H1 (cell line): ENCODE results near the gene ARHGEF6. TPM values are rescaled to one million over a fixed set of nuclear protein-coding genes. Genes with fewer than 3 reads are reported as not detected.

Source experiments
- CTCF ChIA-PET: fragments of 300-600 bp; sonication (Branson Sonifier 250); formaldehyde crosslinking; loops from one replicate; lab custom pipeline; 2021; ENCODE audit not compliant: partially characterized antibody; lab: Charles Lee
- POLR2A ChIA-PET: fragments of 300-600 bp; sonication (Branson Sonifier 250); formaldehyde crosslinking; loops from one replicate; lab custom pipeline; 2021; ENCODE audit warnings: inconsistent platforms; ENCODE audit not compliant: partially characterized antibody; lab: Charles Lee
- DNase-seq, 2 experiments: peaks; one replicate each; pipeline versions ENCODE4 v3.0.0 to v3.0.0-alpha.2; 2010 to 2022; ENCODE audit warnings: low spot score in 2 of 2, low read depth in 1 of 2, mixed read lengths in 1 of 2
- FAIRE-seq: peaks from 2 replicates; lab custom pipeline; 2011; peaks lifted over from hg19 to GRCh38; lab: Jason Lieb, UNC
- H2AFZ ChIP-seq: 2 replicates; pipeline ENCODE4 v1.8.1; 2012; ENCODE audit warnings: low read length, inconsistent platforms
- H2AK5ac ChIP-seq: 2 replicates; pipeline ENCODE4 v1.6.1; 2013; ENCODE audit warnings: low read depth, low read length
- H2BK120ac ChIP-seq: replicated peaks from 2 replicates; pipeline ENCODE3; 2013; ENCODE audit warnings: low read depth, low read length, inconsistent platforms
- H2BK12ac ChIP-seq: 2 replicates; pipeline ENCODE4 v1.6.1; 2013; ENCODE audit warnings: low read depth, low read length
- H2BK15ac ChIP-seq: 2 replicates; pipeline ENCODE4 v1.6.1; 2013; ENCODE audit warnings: low read length
- H2BK20ac ChIP-seq: 2 replicates; pipeline ENCODE4 v1.6.1; 2013; ENCODE audit warnings: low read length
- H2BK5ac ChIP-seq: 2 replicates; pipeline ENCODE4 v1.6.1; 2013; ENCODE audit warnings: low read depth, low read length
- H3K14ac ChIP-seq: 2 replicates; pipeline ENCODE4 v1.6.1; 2013; ENCODE audit warnings: inconsistent platforms; ENCODE audit not compliant: insufficient read length
- H3K18ac ChIP-seq: 2 replicates; pipeline ENCODE4 v1.6.1; 2013; ENCODE audit warnings: low read length; ENCODE audit errors: extremely low read depth
- H3K23ac ChIP-seq: 2 replicates; pipeline ENCODE4 v1.6.1; 2013; ENCODE audit warnings: inconsistent platforms; ENCODE audit not compliant: insufficient read length
- H3K23me2 ChIP-seq: 2 replicates; pipeline ENCODE4 v1.6.1; 2013; ENCODE audit warnings: low read depth, low read length
- H3K27ac ChIP-seq: 2 replicates; pipeline ENCODE4 v1.6.1; 2011; ENCODE audit warnings: low read depth, low read length, inconsistent platforms
- H3K27me3 ChIP-seq, 4 experiments: replicated peaks in 1 of 4; 1 replicate in 1 of 4; 2 replicates in 3 of 4; pipeline versions ENCODE4 v1.6.1 to v1.8.1; 2011 to 2013; ENCODE audit warnings: low read length in 3 of 4, mild to moderate bottlenecking in 3 of 4, inconsistent platforms in 2 of 4, mixed read lengths in 2 of 4, moderate library complexity in 1 of 4; ENCODE audit not compliant: control insufficient read depth in 3 of 4, insufficient read depth in 3 of 4; ENCODE audit errors: extremely low read depth in 1 of 4
- H3K36me3 ChIP-seq, 4 experiments: 2 replicates each; pipeline versions ENCODE4 v1.6.1 to v1.8.1; 2011 to 2013; ENCODE audit warnings: mild to moderate bottlenecking in 4 of 4, low read length in 3 of 4, moderate library complexity in 2 of 4, control low read depth in 1 of 4, inconsistent platforms in 1 of 4; ENCODE audit not compliant: insufficient read depth in 4 of 4, control insufficient read depth in 2 of 4
- H3K4ac ChIP-seq: replicated peaks from 2 replicates; pipeline ENCODE3; 2013; ENCODE audit warnings: low read length, low read depth, mixed read lengths, inconsistent platforms; ENCODE audit not compliant: insufficient read length
- H3K4me1 ChIP-seq, 4 experiments: replicated peaks in 1 of 4; 1 replicate in 1 of 4; 2 replicates in 3 of 4; pipeline versions ENCODE4 v1.6.1 to v1.8.1; 2011 to 2013; ENCODE audit warnings: low read length in 3 of 4, inconsistent platforms in 2 of 4, mixed read lengths in 1 of 4; ENCODE audit not compliant: insufficient read depth in 4 of 4, control insufficient read depth in 3 of 4
- H3K4me2 ChIP-seq, 2 experiments: 2 replicates each; pipeline versions ENCODE4 v1.6.1 to v1.8.1; 2011 to 2013; ENCODE audit warnings: low read depth in 2 of 2, low read length in 2 of 2, control low read depth in 1 of 2, inconsistent platforms in 1 of 2, mild to moderate bottlenecking in 1 of 2; ENCODE audit not compliant: insufficient read depth in 1 of 2
- H3K4me3 ChIP-seq, 4 experiments: fragments of 200-600, 300-600 bp in 1 of 4; sonication (generic), shearing (Covaris generic), sonication (Bioruptor Twin) in 1 of 4; 2 replicates each; pipeline versions ENCODE4 v1.5.1 to v1.8.1; 2011 to 2016; ENCODE audit warnings: low read length in 4 of 4, low read depth in 3 of 4, control low read depth in 2 of 4, inconsistent platforms in 2 of 4, mild to moderate bottlenecking in 2 of 4, mixed read lengths in 1 of 4, moderate library complexity in 1 of 4; ENCODE audit not compliant: insufficient read depth in 2 of 4; ENCODE audit errors: extremely low read depth in 1 of 4
- H3K56ac ChIP-seq: replicated peaks from 2 replicates; pipeline ENCODE3; 2013; ENCODE audit warnings: low read depth, mild to moderate bottlenecking, mixed read lengths, low read length, inconsistent platforms; ENCODE audit not compliant: insufficient read length
- H3K79me1 ChIP-seq: 2 replicates; pipeline ENCODE4 v1.6.1; 2013; ENCODE audit warnings: low read depth, low read length, control low read depth
- H3K79me2 ChIP-seq, 2 experiments: 2 replicates each; pipeline versions ENCODE4 v1.6.1 to v1.8.1; 2012 to 2013; ENCODE audit warnings: low read length in 2 of 2, mild to moderate bottlenecking in 2 of 2, inconsistent platforms in 1 of 2; ENCODE audit not compliant: insufficient read depth in 2 of 2, control insufficient read depth in 1 of 2
- H3K9ac ChIP-seq, 4 experiments: replicated peaks in 1 of 4; 1 replicate in 1 of 4; 2 replicates in 3 of 4; pipeline versions ENCODE4 v1.6.1 to v1.8.1; 2011 to 2013; ENCODE audit warnings: low read depth in 3 of 4, low read length in 3 of 4, control low read depth in 2 of 4, mild to moderate bottlenecking in 2 of 4, moderate library complexity in 2 of 4, inconsistent platforms in 1 of 4; ENCODE audit errors: extremely low read depth in 1 of 4
- H3K9me3 ChIP-seq, 2 experiments: 2 replicates each; pipeline versions ENCODE4 v1.6.1 to v1.8.1; 2012 to 2013; ENCODE audit warnings: mild to moderate bottlenecking in 2 of 2, moderate library complexity in 2 of 2, control low read depth in 1 of 2, inconsistent platforms in 1 of 2, low read depth in 1 of 2, low read length in 1 of 2, mixed read lengths in 1 of 2; ENCODE audit not compliant: insufficient read depth in 2 of 2
- H4K20me1 ChIP-seq, 2 experiments: replicated peaks in 1 of 2; 2 replicates each; pipeline versions ENCODE3 to v1.8.1; 2011 to 2013; ENCODE audit warnings: inconsistent platforms in 2 of 2, low read length in 2 of 2, mild to moderate bottlenecking in 1 of 2; ENCODE audit not compliant: insufficient read depth in 2 of 2, control insufficient read depth in 1 of 2
- H4K5ac ChIP-seq: 2 replicates; pipeline ENCODE4 v1.6.1; 2013; ENCODE audit warnings: low read length, low read depth, mixed read lengths, inconsistent platforms; ENCODE audit not compliant: insufficient read length
- H4K8ac ChIP-seq: 2 replicates; pipeline ENCODE4 v1.8.0; 2013; ENCODE audit warnings: mild to moderate bottlenecking, moderate library complexity, low read length, inconsistent platforms; ENCODE audit not compliant: insufficient read depth; ENCODE audit errors: extremely low read depth
- H4K91ac ChIP-seq: replicated peaks from 2 replicates; pipeline ENCODE3; 2013; ENCODE audit warnings: low read length, mixed read lengths, inconsistent platforms; ENCODE audit not compliant: insufficient read length
- BRCA1 ChIP-seq: IDR thresholded peaks from 2 replicates; pipeline ENCODE4 v1.6.1; 2012; ENCODE audit warnings: low read depth, low read length, improper control_type of control experiment
- CEBPB ChIP-seq: IDR thresholded peaks from 2 replicates; pipeline ENCODE4 v1.6.1; 2012; ENCODE audit warnings: low read depth, low read length
- CHD2 ChIP-seq: IDR thresholded peaks from 2 replicates; pipeline ENCODE4 v1.6.1; 2012; ENCODE audit warnings: low read length, improper control_type of control experiment
- CREB1 ChIP-seq: IDR thresholded peaks from 2 replicates; pipeline ENCODE4 v1.6.1; 2012; ENCODE audit warnings: inconsistent platforms
- KDM1A ChIP-seq: fragments of 200-600, 300-600 bp; sonication (generic); IDR thresholded peaks from 2 replicates; pipeline ENCODE4 v1.7.1; 2016; ENCODE audit warnings: mild to moderate bottlenecking, low read length, borderline replicate concordance
- KDM4A ChIP-seq: IDR thresholded peaks from one replicate; pipeline ENCODE4 v1.7.1; 2012; ENCODE audit warnings: low read depth, mild to moderate bottlenecking, moderate library complexity, low read length, inconsistent platforms; ENCODE audit not compliant: severe bottlenecking
- POLR2A ChIP-seq, 2 experiments: IDR thresholded peaks; 1 replicate in 1 of 2; 2 replicates in 1 of 2; pipeline ENCODE4 v1.6.1; 2011; ENCODE audit warnings: low read depth in 2 of 2, low read length in 2 of 2, mild to moderate bottlenecking in 2 of 2; ENCODE audit errors: control extremely low read depth in 1 of 2
- SIRT6 ChIP-seq: IDR thresholded peaks from one replicate; pipeline ENCODE4 v1.7.1; 2012; ENCODE audit warnings: low read length, inconsistent platforms
- USF2 ChIP-seq: IDR thresholded peaks from 2 replicates; pipeline ENCODE4 v1.6.1; 2011; ENCODE audit warnings: low read length, improper control_type of control experiment
- WGBS, 2 experiments: shearing (Covaris generic) in 1 of 2; methylation state at CpG; one replicate each; pipeline versions ENCODE4 v1.1.6 to v1.1.7; 2013 to 2015; ENCODE audit warnings: low lambda C conversion rate in 2 of 2, mixed read lengths in 2 of 2, inconsistent platforms in 1 of 2, low coverage in 1 of 2, missing lambda C conversion rate in 1 of 2; ENCODE audit not compliant: insufficient replicate concordance in 2 of 2, insufficient coverage in 1 of 2, insufficient read length in 1 of 2; ENCODE audit errors: extremely low coverage in 1 of 2, missing lambda C conversion rate in 1 of 2; 5-methylcytosine and 5-hydroxymethylcytosine counted together
- polyA plus RNA-seq, 7 experiments: library from polyadenylated mRNA; depleted of rRNA in 3 of 7; stranded (reverse) in 5 of 7; unstranded in 2 of 7; fragments of >200 nt in 5 of 7; fragments of 200-250 nt in 2 of 7; gene quantifications; 1 replicate in 5 of 7; 2 replicates in 1 of 7; 4 replicates in 1 of 7; pipeline versions ENCODE4 v1.2.1 to v1.2.3, GENCODE V29; 2011 to 2013; ENCODE audit warnings: missing spikeins in 2 of 7, mixed read lengths in 2 of 7
- total RNA-seq: library from RNA; stranded (reverse); fragmentation: NEBNext Ultra II Directional; extraction: Animal tissue kit (Norgen Biotek cat#: 25700); gene quantifications from 2 replicates; pipeline ENCODE4 v1.2.1, GENCODE V29; 2021

The ARHGEF6 gene
- total and polyA plus RNA-seq, 2 of the 8 experiments (the other 6 are each of a cell fraction or from before 2014, with no cell fraction given), result 3.6 to 3.7 TPM

- Histone ChIP-seq H3K9ac (no peak overlapping the region), H3K23ac (no peak overlapping the region), H3K36me3 (no peaks in the 10 kb centered on the region), H4K20me1 (no peaks in the 10 kb centered on the region), H2BK120ac (no peak overlapping the region), H3K4me3 (no peak overlapping the region), H3K4me1 (no peaks in the 10 kb centered on the region), H3K56ac (no peak overlapping the region), H2AK5ac (no peak overlapping the region), H3K14ac (no peak overlapping the region), H4K8ac (no peak overlapping the region), H3K9me3 (no peaks in the 10 kb centered on the region), H4K91ac (no peak overlapping the region), H3K27ac (no peak overlapping the region), H2BK12ac (no peak overlapping the region), H3K23me2 (no peaks in the 10 kb centered on the region), H3K4me2 (no peak overlapping the region), H3K18ac (no peak overlapping the region), H2BK15ac (no peak overlapping the region), H2BK5ac (no peak overlapping the region), H3K79me1 (no peaks in the 10 kb centered on the region), H2AFZ (no peak overlapping the region), H3K79me2 (no peaks in the 10 kb centered on the region), H3K27me3 (no peaks in the 10 kb centered on the region), H2BK20ac (no peak overlapping the region), H4K5ac (no peak overlapping the region), H3K4ac (no peak overlapping the region)
- DNase-seq, result no peak
- no peak for TF ChIP-seq KDM1A
- no peak for TF ChIP-seq KDM4A
- no peak for TF ChIP-seq CHD2
- no peak for TF ChIP-seq CEBPB
- TF ChIP-seq USF2, result no peak
- TF ChIP-seq BRCA1, result no peak
- TF ChIP-seq POLR2A (IDR thresholded peaks at IDR 0.05; ENCODE audit: control extremely low read depth in 1 of 2, low read depth in 2 of 2, low read length in 2 of 2), result no peak
- no peak for TF ChIP-seq SIRT6
- TF ChIP-seq CREB1, result no peak
- ChIA-PET CTCF (interaction anchor here (1.1 kb wide), 1 partner anchor 72 kb away, joined by 4 read pairs; no protein-coding TSS in a partner anchor), POLR2A (no interaction called here)
- 71% methylated on average over 4 of the region's 4 CpGs; no CpG with 5 or more reads in 1 of the 2 experiments for WGBS, 2 experiments
- no peak for FAIRE-seq
Measured at GRCh38 chrX:136622568-136622967, 158.2 kb downstream of the ARHGEF6 start.
